Superior temporal gyrus (tissue), 1 donor: ENCODE measurements around the gene NFIB.

Experiments used
- DNase-seq: peaks from one replicate; pipeline ENCODE4 v3.0.0-alpha.2; 2016; ENCODE audit errors: extremely low spot score

Gene NFIB

GRCh38 chr9:14321517-14322130 lies 7.7 kb upstream of the NFIB start:
- peak; percentile 78 for DNase-seq

GRCh38 chr9:14320271-14321181 lies 6.6 kb upstream of the NFIB start:
- peak; percentile 77 for DNase-seq

DNA sequence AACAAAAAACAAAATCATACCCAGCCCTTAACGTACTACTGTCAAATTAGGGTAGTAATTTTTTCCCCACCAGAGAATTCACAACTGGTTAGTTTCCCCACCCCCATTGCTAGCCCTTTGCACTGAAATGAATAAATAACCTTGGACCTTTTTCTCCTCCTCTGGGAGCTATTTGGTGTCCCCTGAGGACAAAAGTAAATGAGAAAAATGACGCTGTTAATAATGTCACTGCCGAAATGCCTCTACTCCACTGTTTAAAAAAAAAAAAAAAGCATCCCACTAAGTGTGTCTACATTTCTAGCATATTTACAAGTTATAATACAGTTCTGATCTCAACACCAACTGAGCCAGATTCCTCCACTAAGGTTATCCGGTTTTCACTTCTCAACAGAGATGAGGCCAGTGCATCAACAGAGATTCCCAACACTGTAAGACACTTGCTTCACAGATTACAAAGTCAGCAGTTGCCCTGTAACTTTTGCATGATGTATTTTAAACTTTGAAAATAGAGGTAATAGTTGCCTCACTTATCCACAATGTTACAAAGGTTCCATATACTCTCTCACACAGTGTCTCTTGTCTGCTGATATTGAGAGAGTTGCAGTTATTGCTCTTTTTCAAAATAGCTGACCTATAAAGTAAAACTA lies 5.1 kb upstream of the NFIB start:
- DNase-seq, result peak; percentile 63

GRCh38 chr9:14318361-14318760 lies 4.4 kb upstream of the NFIB start:
- no peak for DNase-seq

GRCh38 chr9:14317667-14318320 lies 3.9 kb upstream of the NFIB start:
- peak; percentile 54 for DNase-seq

DNA sequence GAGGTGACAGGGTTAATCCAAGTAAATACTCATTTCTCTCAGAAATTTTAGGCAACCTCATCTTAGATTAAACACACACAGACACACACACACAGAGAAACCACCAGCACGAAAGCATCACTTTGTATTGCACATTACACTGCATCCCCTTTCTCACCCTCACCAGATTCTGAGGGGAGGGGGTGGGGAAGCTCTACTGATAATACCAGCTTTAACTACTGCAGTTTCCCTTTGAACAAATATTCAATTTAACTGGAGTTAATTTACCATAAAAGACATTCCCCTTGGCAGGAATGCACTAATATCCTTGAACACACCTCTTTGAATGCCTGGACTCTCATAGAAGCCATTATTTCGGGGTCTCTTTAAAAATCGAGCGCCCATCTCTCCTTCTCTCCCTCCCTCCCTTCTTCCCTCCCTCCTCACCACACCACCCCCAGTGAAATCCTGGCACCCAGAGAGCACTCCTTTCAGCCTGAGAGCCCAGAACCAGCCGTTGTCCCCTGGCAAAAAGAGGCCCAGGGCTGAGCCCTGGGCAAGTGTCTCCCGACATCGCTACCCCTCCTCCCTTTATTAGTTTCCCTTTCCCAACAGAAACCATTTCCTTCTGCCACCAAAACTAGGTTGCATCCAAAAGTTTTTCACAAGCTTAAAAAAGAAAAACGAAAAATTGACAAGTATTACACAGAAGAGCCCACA lies 2.8 kb upstream of the NFIB start:
- peak; percentile 65 for DNase-seq

DNA sequence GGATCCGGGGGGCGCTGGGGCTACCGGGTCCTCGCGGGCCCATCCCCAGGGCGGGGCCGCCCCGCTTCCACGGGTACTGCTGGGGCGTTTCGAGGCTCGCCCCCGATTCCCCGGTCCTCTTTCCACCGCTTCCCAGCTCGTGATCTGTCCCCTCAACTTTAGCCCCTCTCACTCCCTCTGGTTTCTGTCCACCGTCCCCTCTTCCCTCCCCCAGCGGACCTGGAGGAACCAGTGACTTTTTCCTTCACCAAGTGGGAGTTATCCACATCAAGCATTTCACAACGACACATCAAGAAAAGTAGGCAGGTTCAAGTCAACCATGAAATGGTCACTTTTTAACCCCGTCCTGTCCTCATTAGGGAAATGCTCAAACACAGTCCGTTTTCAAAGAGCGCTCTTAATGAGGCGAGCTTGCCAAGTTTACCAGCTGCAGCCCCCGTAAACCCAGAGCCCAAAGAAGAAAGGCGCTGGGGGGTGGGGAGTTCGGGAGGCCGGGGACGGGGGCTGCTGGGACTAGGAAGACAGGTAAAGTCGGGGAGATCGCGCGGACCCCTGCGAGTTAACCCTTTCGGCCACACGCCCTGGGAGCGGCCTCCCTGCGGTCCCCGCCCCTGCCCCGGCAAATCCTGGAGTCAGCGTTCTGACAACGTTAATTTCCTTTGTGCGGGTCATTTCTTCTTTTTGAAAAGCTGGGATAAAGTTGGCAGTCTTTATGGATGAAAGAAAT lies 2.1 kb upstream of the NFIB start:
- DNase-seq, result peak; percentile 69

DNA sequence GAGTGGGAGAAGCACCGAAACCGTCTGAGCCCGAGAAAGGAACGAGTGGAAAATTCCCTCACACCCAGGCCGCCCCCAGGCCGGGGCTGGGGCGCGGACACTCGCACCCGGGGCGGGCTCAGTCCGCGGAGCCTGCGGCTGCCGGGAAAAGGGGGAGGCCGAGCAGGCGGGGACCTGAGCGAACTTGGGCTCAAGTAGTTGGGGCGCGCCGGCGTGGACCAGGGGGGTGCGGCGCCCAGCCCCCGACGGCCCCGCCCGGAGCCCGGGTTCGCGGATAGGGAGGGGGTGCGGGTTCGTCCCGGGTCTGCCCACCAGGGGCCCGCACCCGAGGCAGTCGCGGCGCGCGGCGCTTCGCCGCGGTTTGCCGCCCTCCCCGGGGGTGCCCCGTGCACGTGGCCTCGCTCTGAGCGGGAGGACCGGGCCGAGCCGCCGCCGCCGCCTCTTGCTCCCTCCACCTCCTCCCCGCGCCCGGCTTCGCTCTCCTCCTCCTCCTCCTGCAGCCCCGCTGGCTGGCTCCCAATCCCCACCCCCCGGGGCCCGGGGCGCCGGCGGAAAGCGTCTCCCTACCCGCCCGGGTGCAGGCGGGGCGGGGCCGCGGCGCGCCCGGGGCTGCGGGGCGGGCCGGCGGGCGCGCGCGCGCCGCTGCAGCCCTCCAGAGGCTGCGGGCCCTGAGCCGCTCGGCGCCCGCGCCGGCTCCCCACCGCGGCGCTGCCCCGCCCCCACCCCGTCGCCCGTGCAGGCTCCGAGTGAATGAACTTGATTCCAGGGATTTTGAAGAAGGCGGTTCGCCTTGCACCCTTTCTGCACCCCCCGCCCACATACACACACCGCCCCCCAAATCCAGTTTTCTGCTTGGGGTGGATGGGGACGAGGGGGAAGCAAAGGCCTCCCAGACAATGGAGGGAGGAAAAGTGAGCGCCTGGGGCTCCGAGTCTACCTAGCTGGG lies 1.3 kb upstream of the NFIB start:
- DNase-seq, result peak; percentile 85

GRCh38 chr9:14314424-14314928 lies 535 bp upstream of the NFIB start:
- DNase-seq, result peak; percentile 78

DNA sequence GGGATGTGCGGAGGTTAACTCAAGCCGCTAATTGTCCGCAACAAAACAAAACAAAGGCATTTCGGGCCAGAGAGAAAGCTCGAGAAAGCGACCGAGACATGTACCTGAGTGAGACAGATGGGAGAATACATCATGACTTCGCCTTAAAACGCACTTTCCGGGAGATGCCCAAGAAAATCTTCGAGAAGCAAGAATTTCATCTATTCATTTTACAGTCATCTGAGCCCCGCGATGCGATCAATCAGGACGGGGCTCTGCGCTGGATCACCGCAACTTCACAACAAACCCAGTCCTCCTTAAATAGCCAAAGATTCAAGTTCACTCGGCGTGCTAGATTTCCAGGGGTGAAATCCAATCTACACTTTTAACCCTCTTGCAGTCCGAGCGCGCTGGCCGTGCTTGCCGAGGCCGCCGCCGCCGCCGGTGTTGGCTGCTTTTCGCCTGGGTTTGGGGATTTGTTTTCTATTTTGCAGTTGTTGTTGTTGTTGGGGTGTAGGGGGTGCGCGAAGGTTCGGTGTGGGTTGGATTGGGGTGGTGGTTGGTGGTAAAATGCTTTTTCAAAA lies 482 bp downstream of the NFIB start:
- DNase-seq, result peak; percentile 70

DNA sequence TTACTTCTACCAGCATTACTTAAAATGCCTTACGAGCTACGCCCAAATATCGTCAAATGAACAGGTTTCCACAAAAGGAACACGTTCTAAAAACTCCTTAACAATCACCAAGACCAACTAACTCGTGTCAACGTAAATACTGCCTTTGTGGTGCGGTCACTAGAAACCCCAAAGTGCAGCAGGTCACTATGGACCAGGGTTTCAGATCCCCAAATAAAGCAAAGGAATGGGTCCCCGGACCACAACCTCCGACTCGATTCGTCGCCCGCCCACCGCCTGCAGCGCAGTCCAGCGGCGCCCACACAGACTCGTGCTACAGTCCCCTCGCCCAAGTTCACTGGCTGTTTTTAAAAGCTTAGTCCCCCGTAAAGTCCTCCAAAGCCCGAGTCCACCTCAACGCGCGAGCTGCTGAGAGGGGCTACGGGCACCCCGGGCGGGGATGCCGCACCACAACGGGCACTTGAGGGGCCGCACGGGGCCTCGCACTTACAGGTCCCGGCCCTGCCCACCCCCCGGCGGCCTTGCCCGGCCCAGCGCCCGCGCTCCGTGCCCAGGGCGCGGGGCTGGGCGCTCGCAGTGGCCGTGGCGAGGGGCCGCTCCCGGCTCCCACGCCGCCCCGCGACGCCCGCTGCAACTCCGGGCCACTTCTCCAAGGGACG lies 1.1 kb downstream of the NFIB start:
- DNase-seq, result no peak

GRCh38 chr9:14311956-14312685 lies 1.8 kb downstream of the NFIB start:
- DNase-seq, result peak; percentile 72

DNA sequence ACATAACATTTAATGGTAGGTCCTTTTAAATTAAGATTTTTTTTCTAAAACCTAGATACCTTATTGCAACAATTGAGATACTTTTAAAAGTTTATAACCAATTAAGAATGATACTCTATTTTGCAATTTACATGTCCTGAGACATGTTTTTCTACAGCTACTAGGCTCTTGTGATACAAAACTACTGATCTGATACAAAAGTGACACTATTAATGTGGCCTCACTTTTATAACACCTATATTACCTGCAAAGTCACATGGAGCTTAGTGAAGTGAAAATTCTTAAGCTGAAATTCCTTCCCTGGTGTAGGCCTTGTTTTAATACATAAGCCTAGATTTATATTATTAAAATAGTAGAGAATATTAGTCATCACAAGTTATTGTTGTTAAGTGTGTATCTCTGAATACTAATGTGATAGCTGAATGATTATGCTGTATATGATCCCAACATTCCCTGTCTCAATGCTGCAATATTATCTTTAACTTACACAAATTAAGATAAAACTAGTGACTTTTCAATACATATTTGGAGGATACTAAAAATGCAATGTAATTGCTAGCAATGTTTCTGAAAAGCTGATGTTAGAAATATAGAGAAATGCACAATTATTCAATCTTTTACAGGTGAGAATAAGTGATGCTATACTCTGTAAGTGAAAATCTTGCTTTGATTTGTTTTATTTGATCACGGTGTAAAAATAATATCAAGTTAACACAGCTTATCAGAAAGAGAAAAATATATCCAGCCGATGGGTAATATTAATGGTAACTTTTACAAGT lies 2.6 kb downstream of the NFIB start:
- DNase-seq, result peak; percentile 66

DNA sequence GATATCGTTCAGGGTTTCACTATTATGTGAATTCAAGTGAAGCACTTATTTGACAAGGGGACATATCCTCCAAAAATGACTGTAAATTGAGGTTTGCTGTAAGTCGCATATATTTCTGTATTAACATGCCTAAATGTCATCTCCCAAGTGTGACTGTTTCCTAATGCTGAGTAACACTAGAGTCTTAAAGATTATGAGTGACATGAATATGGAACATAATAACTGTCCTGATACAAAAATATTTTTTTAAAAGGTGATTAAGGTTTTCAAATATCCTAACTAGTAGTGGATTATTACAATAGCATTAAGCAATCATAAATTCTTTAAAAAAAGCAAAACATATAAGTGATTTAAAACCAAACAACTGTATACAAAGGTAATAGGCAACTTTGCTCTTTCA lies 3.6 kb downstream of the NFIB start:
- peak; percentile 60 for DNase-seq

DNA sequence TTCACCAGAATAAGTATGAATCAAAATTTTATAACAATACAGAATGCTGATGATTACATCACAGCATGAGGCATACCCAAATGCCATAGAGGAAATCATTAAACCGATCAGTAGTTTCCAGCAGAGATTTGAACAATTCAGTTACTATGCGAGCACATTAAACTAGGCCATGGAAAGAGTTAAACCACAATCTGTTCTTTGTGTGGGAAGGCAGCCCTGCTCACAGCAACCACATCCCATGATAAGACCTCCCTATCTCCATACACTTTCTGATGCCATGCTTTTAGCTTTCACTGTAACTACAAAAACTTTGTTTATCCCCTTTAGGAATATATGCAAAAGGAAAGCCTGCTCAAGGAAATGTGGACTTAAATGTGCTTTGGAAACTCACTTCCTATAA lies 4.5 kb downstream of the NFIB start:
- DNase-seq, result peak; percentile 67

DNA sequence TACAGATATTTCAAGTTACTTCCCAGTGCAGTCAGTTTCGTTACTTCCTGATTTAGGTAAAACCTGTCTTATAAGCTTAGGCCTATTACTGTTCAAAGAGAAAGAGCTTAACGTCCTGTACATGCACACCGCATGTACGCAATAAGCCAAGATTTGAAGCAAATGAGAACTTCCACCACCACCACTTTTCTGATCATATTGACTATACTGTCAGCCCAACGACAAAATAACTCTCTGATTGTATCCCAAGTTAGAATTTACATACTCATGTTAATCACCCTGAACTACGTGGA lies 5.1 kb downstream of the NFIB start:
- DNase-seq, result no peak
